GM23338 (cell line): Measurements from ENCODE around the gene RPS26. TPM values are rescaled to one million over a fixed set of nuclear protein-coding genes. Genes with fewer than 3 reads are reported as not detected.

ENCODE experiments used
- ATAC-seq: fragments of 200-7000 bp; cut with Tn5 transposase; 3 replicates; pipeline ENCODE4 v1.9.1; 2020
- DNase-seq: peaks from one replicate; pipeline ENCODE4 v3.0.0-alpha.2; 2015; ENCODE audit warnings: low spot score
- H2AFZ ChIP-seq: fragments of 200-600 bp; sonication (generic); 2 replicates; pipeline ENCODE4 v1.8.0; 2016; ENCODE audit warnings: antibody characterized with exemption, mild to moderate bottlenecking, moderate library complexity
- H3F3A ChIP-seq: fragments of 200-600 bp; sonication (generic); replicated peaks from 2 replicates; pipeline ENCODE4 v1.8.0; 2017; ENCODE audit warnings: antibody characterized with exemption, mixed run types, low read depth
- H3K27ac ChIP-seq: fragments of 200-600 bp; sonication (generic); 2 replicates; pipeline ENCODE4 v1.6.1; 2016; ENCODE audit warnings: low read depth
- H3K27me3 ChIP-seq: fragments of 200-600 bp; sonication (generic); 2 replicates; pipeline ENCODE4 v1.8.0; 2016; ENCODE audit warnings: mild to moderate bottlenecking, mixed run types, moderate library complexity; ENCODE audit not compliant: insufficient read depth
- H3K36me3 ChIP-seq: fragments of 200-600 bp; sonication (generic); 2 replicates; pipeline ENCODE4 v1.8.0; 2016; ENCODE audit warnings: mild to moderate bottlenecking; ENCODE audit not compliant: insufficient read depth
- H3K4me1 ChIP-seq: fragments of 200-600 bp; sonication (generic); 2 replicates; pipeline ENCODE4 v1.8.0; 2016; ENCODE audit warnings: mild to moderate bottlenecking, moderate library complexity; ENCODE audit not compliant: insufficient read depth
- H3K4me2 ChIP-seq: fragments of 200-600 bp; sonication (generic); 2 replicates; pipeline ENCODE4 v1.7.1; 2017; ENCODE audit warnings: mixed run types
- H3K4me3 ChIP-seq: fragments of 200-600 bp; sonication (generic); 2 replicates; pipeline ENCODE4 v1.6.1; 2016; ENCODE audit warnings: mixed run types
- H3K79me2 ChIP-seq: fragments of 200-600 bp; sonication (generic); replicated peaks from 2 replicates; pipeline ENCODE4 v1.8.0; 2017; ENCODE audit warnings: mild to moderate bottlenecking; ENCODE audit not compliant: insufficient read depth
- H3K9me2 ChIP-seq: fragments of 200-600 bp; sonication (generic); 2 replicates; pipeline ENCODE4 v1.8.0; 2017; ENCODE audit not compliant: insufficient read depth
- H4K20me1 ChIP-seq: fragments of 200-600 bp; sonication (generic); replicated peaks from 2 replicates; pipeline ENCODE4 v1.8.0; 2017; ENCODE audit warnings: mild to moderate bottlenecking; ENCODE audit not compliant: insufficient read depth
- H3K27ac Mint-ChIP-seq: 2 replicates; pipeline ENCODE4 v1.8.0; 2020; ENCODE audit warnings: inconsistent platforms, mild to moderate bottlenecking, moderate library complexity, mixed read lengths
- H3K27me3 Mint-ChIP-seq: 3 replicates; pipeline ENCODE4 v1.8.0; 2022; ENCODE audit warnings: low read depth, mild to moderate bottlenecking, moderate library complexity, mixed read lengths, inconsistent platforms; ENCODE audit not compliant: insufficient read depth, poor library complexity
- H3K36me3 Mint-ChIP-seq: 3 replicates; pipeline ENCODE4 v1.8.0; 2021; ENCODE audit warnings: low read depth, mild to moderate bottlenecking, inconsistent platforms, moderate library complexity, mixed read lengths
- H3K4me1 Mint-ChIP-seq: 3 replicates; pipeline ENCODE4 v1.8.0; 2020; ENCODE audit warnings: mild to moderate bottlenecking, inconsistent platforms, mixed read lengths
- H3K4me3 Mint-ChIP-seq: 3 replicates; pipeline ENCODE4 v1.8.0; 2021; ENCODE audit warnings: moderate library complexity, mild to moderate bottlenecking, inconsistent platforms, mixed read lengths
- H3K9me3 Mint-ChIP-seq: 3 replicates; pipeline ENCODE4 v1.8.0; 2020; ENCODE audit warnings: moderate library complexity, mild to moderate bottlenecking, inconsistent platforms, mixed read lengths
- CREB1 ChIP-seq: fragments of 250-450 bp; sonication (Bioruptor Pico); IDR thresholded peaks from 2 replicates; pipeline ENCODE4 v1.5.0; 2020; ENCODE audit warnings: low read depth, mild to moderate bottlenecking, moderate library complexity
- ETS1 ChIP-seq: IDR thresholded peaks from 2 replicates; pipeline ENCODE4 v1.6.1; 2016; ENCODE audit warnings: antibody characterized with exemption
- JUNB ChIP-seq: IDR thresholded peaks from one replicate; pipeline ENCODE4 v1.6.1; 2016; ENCODE audit warnings: antibody characterized with exemption; ENCODE audit not compliant: unreplicated experiment
- NANOG ChIP-seq: IDR thresholded peaks from 2 replicates; pipeline ENCODE4 v1.6.1; 2016; ENCODE audit warnings: antibody characterized with exemption, borderline replicate concordance
- POLR2AphosphoS5 ChIP-seq: IDR thresholded peaks from 2 replicates; pipeline ENCODE4 v1.6.1; 2016; ENCODE audit warnings: antibody characterized with exemption, low read depth
- REST ChIP-seq: IDR thresholded peaks from one replicate; pipeline ENCODE4 v1.6.1; 2018; ENCODE audit warnings: antibody characterized with exemption; ENCODE audit not compliant: unreplicated experiment
- STAT1 ChIP-seq: IDR thresholded peaks from one replicate; pipeline ENCODE4 v1.6.1; 2016; ENCODE audit warnings: antibody characterized with exemption; ENCODE audit not compliant: unreplicated experiment
- ZNF331 ChIP-seq: fragments of 250-450 bp; sonication (Bioruptor Pico); IDR thresholded peaks from 2 replicates; pipeline ENCODE4 v1.5.0; 2020; ENCODE audit warnings: low read depth, mild to moderate bottlenecking, moderate library complexity
- ZNF462 ChIP-seq: fragments of 250-450 bp; sonication (Bioruptor Pico); IDR thresholded peaks from 2 replicates; pipeline ENCODE4 v1.5.0; 2020; ENCODE audit warnings: mild to moderate bottlenecking, moderate library complexity
- polyA plus RNA-seq: library from polyadenylated mRNA; unstranded; fragments of >200 nt; fragmentation: Nextera tagmentation; extraction: Ambion mirVana; gene quantifications from 2 replicates; pipeline ENCODE4 v1.2.1, GENCODE V29; 2016
- total RNA-seq: library from RNA; depleted of rRNA; stranded (reverse); fragments of >200 nt; shearing (Covaris generic); gene quantifications from 2 replicates; pipeline ENCODE4 v1.2.3, GENCODE V29; 2014

RPS26 gene
- total and polyA plus RNA-seq, 2 experiments from 2014 or later: 655 to 772 TPM

GRCh38 chr12:56086608-56087007 is 44.9 kb downstream of the RPS26 start:
- no peak overlapping the region for H3K4me2 ChIP-seq
- DNase-seq (no peak), ATAC-seq (no peak)
- Mint-ChIP-seq H3K36me3 (peaks cover 77% of the 10 kb centered on the region), H3K27me3 (peaks cover 5% of the 10 kb centered on the region), H3K4me1 (peaks cover 23% of the 10 kb centered on the region), H3K9me3 (no peaks in the 10 kb centered on the region), H3K27ac (no peak overlapping the region), H3K4me3 (no peak overlapping the region)
- H3K4me1 ChIP-seq: peaks cover 14% of the 10 kb centered on the region
- H3K27me3 ChIP-seq: no peaks in the 10 kb centered on the region
- H4K20me1 ChIP-seq: peaks cover 21% of the 10 kb centered on the region
- no peaks in the 10 kb centered on the region for H3K9me2 ChIP-seq
- no peak overlapping the region for H3K4me3 ChIP-seq
- H3K27ac ChIP-seq: no peak overlapping the region
- peaks cover 22% of the 10 kb centered on the region for H3K79me2 ChIP-seq
- H3K36me3 ChIP-seq: peaks cover 32% of the 10 kb centered on the region
- no peak for TF ChIP-seq ETS1
- TF ChIP-seq NANOG: no peak
- no peak for TF ChIP-seq CREB1 (CRISPR knock-in tag)
- no peak for TF ChIP-seq POLR2AphosphoS5
- TF ChIP-seq JUNB: no peak
- TF ChIP-seq STAT1: no peak
- no peak for TF ChIP-seq ZNF462
- no peak for TF ChIP-seq REST
- no peak for TF ChIP-seq ZNF331 (CRISPR knock-in tag)
- no peak overlapping the region for H2AFZ ChIP-seq
- peaks cover 19% of the 10 kb centered on the region; the same call in 1 of the 2 replicates for H3F3A ChIP-seq
